Peyer's patch (tissue), 4 donors: Measurements from ENCODE around the gene CRYL1. TPM values are rescaled to one million over a fixed set of nuclear protein-coding genes. Genes with fewer than 3 reads are reported as not detected.

Source experiments
- DNase-seq, 3 donors: peaks; one replicate each; pipeline ENCODE4 v3.0.0-alpha.2; 2017 to 2019
- H3K27ac ChIP-seq, 4 donors: fragments of 200-600 bp; sonication (generic); one replicate each; pipeline ENCODE4 v1.5.1; 2016 to 2019
- H3K27me3 ChIP-seq, 2 donors: fragments of 200-600 bp; sonication (generic); one replicate each; pipeline ENCODE4 v1.5.1; 2019
- H3K36me3 ChIP-seq, 3 donors: fragments of 200-600 bp; sonication (generic); one replicate each; pipeline ENCODE4 v1.5.1; 2016 to 2019
- H3K4me1 ChIP-seq, 4 donors: fragments of 200-600 bp; sonication (generic); one replicate each; pipeline ENCODE4 v1.5.1; 2016 to 2019
- H3K4me3 ChIP-seq, 4 donors: fragments of 200-600 bp; sonication (generic); 1 replicate in 3 of 4; 2 replicates in 1 of 4; pipeline ENCODE4 v1.5.1; 2016 to 2019; ENCODE audit warnings: mild to moderate bottlenecking in 1 of 4
- H3K9me3 ChIP-seq, 4 donors: fragments of 200-600 bp; sonication (generic); one replicate each; pipeline ENCODE4 v1.5.1; 2016 to 2019; ENCODE audit warnings: mild to moderate bottlenecking in 1 of 4
- POLR2A ChIP-seq, 2 donors: fragments of 450-650 bp; IDR thresholded peaks; one replicate each; pipeline ENCODE4 v1.5.1; 2017; ENCODE audit warnings: antibody characterized with exemption in 2 of 2, mild to moderate bottlenecking in 2 of 2, moderate library complexity in 2 of 2
- total RNA-seq, 4 donors: library from RNA; depleted of rRNA; stranded (reverse); fragments of >200 nt; gene quantifications; one replicate each; pipeline ENCODE4 v1.1.0, GENCODE V29; 2016
- TF ChIP-seq, protein P1 (sequence below), 6 experiments: fragments of 450-650 bp in 4 of 6; fragments of 200-600 bp in 2 of 6; sonication (generic) in 1 of 6; IDR thresholded peaks; one replicate each; pipeline ENCODE4 v1.5.1; 2017 to 2019; ENCODE audit warnings: antibody characterized with exemption in 6 of 6, mild to moderate bottlenecking in 3 of 6, moderate library complexity in 1 of 6

The CRYL1 gene
- total RNA-seq, 4 donors from 2014 or later, result 81.7 to 357 (median 299) TPM

GRCh38 chr13:20398459-20398858 lies 127.2 kb downstream of the CRYL1 start:
- Histone ChIP-seq H3K27me3 (no peaks in the 10 kb centered on the region), H3K27ac (no peak overlapping the region), H3K9me3 (no peaks in the 10 kb centered on the region), H3K36me3 (peaks cover 0 to 12% (median 0%) of the 10 kb centered on the region in 3 donors), H3K4me3 (no peak overlapping the region), H3K4me1 (no peaks in the 10 kb centered on the region)
- no peak for DNase-seq
- TF ChIP-seq POLR2A (IDR thresholded peaks at IDR 0.05), result no peak
- TF ChIP-seq, protein P1, sequence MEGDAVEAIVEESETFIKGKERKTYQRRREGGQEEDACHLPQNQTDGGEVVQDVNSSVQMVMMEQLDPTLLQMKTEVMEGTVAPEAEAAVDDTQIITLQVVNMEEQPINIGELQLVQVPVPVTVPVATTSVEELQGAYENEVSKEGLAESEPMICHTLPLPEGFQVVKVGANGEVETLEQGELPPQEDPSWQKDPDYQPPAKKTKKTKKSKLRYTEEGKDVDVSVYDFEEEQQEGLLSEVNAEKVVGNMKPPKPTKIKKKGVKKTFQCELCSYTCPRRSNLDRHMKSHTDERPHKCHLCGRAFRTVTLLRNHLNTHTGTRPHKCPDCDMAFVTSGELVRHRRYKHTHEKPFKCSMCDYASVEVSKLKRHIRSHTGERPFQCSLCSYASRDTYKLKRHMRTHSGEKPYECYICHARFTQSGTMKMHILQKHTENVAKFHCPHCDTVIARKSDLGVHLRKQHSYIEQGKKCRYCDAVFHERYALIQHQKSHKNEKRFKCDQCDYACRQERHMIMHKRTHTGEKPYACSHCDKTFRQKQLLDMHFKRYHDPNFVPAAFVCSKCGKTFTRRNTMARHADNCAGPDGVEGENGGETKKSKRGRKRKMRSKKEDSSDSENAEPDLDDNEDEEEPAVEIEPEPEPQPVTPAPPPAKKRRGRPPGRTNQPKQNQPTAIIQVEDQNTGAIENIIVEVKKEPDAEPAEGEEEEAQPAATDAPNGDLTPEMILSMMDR (IDR thresholded peaks at IDR 0.05), result no peak

GRCh38 chr13:20397896-20398295 lies 127.8 kb downstream of the CRYL1 start:
- Histone ChIP-seq H3K27ac (no peak overlapping the region), H3K36me3 (peaks cover 0 to 7% (median 0%) of the 10 kb centered on the region in 3 donors), H3K9me3 (no peaks in the 10 kb centered on the region), H3K4me1 (no peaks in the 10 kb centered on the region), H3K4me3 (no peak overlapping the region), H3K27me3 (no peaks in the 10 kb centered on the region)
- no peak for DNase-seq
- TF ChIP-seq POLR2A (IDR thresholded peaks at IDR 0.05), result no peak
- TF ChIP-seq, protein P1 (IDR thresholded peaks at IDR 0.05), result no peak

GRCh38 chr13:20395061-20395916 lies 130.4 kb downstream of the CRYL1 start:
- H3K9me3 ChIP-seq, result peaks cover 0 to 2% (median 0%) of the 10 kb centered on the region in 4 donors
- no peaks in the 10 kb centered on the region for H3K36me3 ChIP-seq
- no peaks in the 10 kb centered on the region for H3K27me3 ChIP-seq
- no peak overlapping the region for H3K27ac ChIP-seq
- no peaks in the 10 kb centered on the region for H3K4me1 ChIP-seq
- no peak for DNase-seq
- no peak for TF ChIP-seq POLR2A (IDR thresholded peaks at IDR 0.05)
- TF ChIP-seq, protein P1 (IDR thresholded peaks at IDR 0.05), result no peak
- H3K4me3 ChIP-seq, result no peak overlapping the region

GRCh38 chr13:20394506-20394905 lies 131.2 kb downstream of the CRYL1 start:
- Histone ChIP-seq H3K36me3 (no peaks in the 10 kb centered on the region), H3K9me3 (peaks cover 0 to 2% (median 0%) of the 10 kb centered on the region in 4 donors), H3K27me3 (no peaks in the 10 kb centered on the region), H3K4me1 (no peaks in the 10 kb centered on the region), H3K4me3 (no peak overlapping the region), H3K27ac (no peak overlapping the region)
- TF ChIP-seq, protein P1 (IDR thresholded peaks at IDR 0.05), result no peak
- TF ChIP-seq POLR2A (IDR thresholded peaks at IDR 0.05), result no peak
- no peak for DNase-seq

DNA sequence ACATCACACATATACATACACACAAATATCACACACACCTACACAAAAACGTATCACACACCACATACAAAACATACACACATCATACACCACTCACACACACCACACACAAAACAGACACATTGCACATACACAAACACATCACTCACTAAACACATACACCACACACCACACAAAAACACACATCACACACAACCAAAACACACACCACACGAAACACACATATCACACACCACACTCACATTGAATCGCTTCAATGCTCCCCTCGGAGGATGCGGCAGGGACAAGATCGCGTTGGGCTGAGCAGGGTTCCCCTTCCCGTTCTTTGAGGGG lies 131.5 kb downstream of the CRYL1 start:
- no peak for DNase-seq
- Histone ChIP-seq H3K27me3 (no peaks in the 10 kb centered on the region), H3K27ac (no peak overlapping the region), H3K4me1 (no peaks in the 10 kb centered on the region), H3K9me3 (peaks cover 0 to 2% (median 0%) of the 10 kb centered on the region in 4 donors), H3K36me3 (no peaks in the 10 kb centered on the region), H3K4me3 (no peak overlapping the region)
- TF ChIP-seq, protein P1 (IDR thresholded peaks at IDR 0.05), result no peak
- TF ChIP-seq POLR2A (IDR thresholded peaks at IDR 0.05), result no peak
